HT1080 (cell line): Measurements from ENCODE around the gene EBLN1. TPM values are rescaled to one million over a fixed set of nuclear protein-coding genes. Genes with fewer than 3 reads are reported as not detected.

ENCODE experiments used
- DNase-seq: peaks from one replicate; pipeline ENCODE4 v3.0.0-alpha.2; 2015; ENCODE audit warnings: low read depth
- polyA plus RNA-seq, 2 experiments: library from polyadenylated mRNA; depleted of rRNA; stranded (reverse); fragments of >200 nt; gene quantifications; 2 replicates each; pipeline ENCODE4 v1.2.3, GENCODE V29; 2015
- total RNA-seq: library from RNA; depleted of rRNA; stranded (reverse); fragments of >200 nt; shearing (Covaris generic); gene quantifications from 2 replicates; pipeline ENCODE4 v1.2.3, GENCODE V29; 2014; rRNA removed

EBLN1 gene
- total RNA-seq = 0.29 TPM in 1 of 2 replicates, not detected in the other
- not detected in 2 replicates for polyA plus RNA-seq (2015; cell fraction: cytosol; rRNA removed)
- 0.25 TPM in 1 of 2 replicates, not detected in the other for polyA plus RNA-seq (2015; cell fraction: nucleus; rRNA removed)

DNA sequence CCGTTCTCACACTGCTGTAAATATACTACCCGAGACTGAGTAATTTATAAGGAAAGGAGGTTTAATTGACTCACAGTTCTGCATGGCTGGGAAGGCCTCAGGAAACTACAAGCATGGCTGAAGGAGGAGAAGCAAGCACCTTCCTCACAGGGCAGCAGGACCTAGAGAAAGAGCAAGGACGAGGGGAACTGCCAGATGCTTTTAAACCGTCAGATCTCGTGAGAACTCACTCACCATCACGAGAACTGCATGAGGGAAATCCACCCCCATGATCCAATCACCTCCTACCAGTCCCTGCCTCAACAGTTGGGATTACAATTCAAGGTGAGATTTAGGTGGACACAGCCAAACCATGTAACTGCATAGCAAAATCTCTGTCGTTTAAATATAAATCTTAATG is at the start of gene EBLN1:
TSS of gene EBLN1 (minus strand) at position 174 of the 400 bp plus-strand sequence. CDS start 8,032 bp downstream, outside the sequence.
- DNase-seq = no peak

DNA sequence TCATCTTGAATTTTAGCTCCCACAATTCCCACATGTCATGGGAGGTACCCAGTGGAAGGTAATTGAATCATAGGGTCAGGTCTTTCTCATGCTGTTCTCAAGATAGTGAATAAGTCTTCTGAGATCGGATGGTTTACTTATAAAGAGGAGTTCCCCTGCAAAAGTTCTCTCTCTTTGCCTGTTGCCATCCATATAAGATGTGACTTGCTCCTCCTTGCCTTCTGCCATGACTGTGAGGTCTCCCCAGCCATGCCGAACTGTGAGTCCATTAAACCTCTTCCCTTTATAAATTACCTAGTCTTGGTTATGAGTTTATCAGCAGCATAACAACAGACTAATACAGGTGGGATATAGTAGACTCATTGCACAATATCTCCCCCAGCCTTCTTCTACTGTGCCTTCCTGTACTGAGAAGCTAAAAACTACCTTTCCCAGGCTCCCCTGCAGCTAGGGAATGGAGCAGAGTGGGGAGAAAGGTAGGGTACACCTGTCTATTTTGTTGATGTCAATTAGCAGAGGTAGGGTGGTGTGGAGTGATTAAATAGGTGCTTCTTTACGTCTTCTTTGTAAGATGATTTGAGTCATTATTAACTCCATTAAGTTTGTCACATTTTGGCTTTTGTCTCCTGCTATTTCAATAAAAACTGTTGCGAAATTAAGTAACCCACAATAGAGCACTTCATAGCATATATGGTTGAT is 48.2 kb upstream of the EBLN1 start:
- DNase-seq = no peak

DNA sequence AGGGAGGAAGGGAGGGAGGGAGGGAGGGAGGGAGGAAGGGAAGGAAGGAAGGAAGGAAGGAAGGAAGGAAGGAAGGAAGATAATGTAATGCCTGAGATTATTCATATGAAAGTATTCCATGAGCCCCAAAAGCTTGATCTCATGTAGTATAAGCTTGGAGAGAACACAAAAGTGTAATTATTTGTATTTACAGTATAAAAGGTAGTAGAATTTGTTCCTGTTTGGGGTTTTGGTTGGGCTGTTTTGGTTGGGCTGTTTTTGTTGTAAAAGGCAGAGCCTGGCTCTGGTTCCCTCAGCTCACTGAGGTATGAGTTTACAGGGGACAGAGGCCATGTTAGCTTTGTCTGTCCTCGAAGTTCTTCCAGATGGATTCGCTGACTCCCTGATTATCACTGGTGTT is 45.3 kb upstream of the EBLN1 start:
- DNase-seq = no peak

DNA sequence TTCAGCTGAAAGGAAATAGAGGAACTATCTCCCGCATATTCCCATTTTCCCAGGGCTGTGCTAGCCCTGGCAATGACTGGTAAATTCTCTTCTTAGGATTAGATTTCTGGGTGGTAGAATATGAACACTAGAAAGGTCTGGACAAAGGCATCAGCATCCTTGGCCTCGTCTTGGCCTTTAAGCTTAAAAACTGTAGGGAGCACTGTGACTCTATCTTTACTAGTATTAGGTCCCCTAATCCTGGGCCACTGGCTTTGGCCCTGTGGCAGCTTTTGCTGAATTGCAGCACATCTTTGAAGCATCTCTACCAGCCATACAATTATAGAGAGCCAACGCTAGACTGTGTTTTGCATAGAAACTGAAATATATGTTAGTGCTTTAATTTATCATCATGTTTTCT is 41.5 kb upstream of the EBLN1 start:
- no peak for DNase-seq

DNA sequence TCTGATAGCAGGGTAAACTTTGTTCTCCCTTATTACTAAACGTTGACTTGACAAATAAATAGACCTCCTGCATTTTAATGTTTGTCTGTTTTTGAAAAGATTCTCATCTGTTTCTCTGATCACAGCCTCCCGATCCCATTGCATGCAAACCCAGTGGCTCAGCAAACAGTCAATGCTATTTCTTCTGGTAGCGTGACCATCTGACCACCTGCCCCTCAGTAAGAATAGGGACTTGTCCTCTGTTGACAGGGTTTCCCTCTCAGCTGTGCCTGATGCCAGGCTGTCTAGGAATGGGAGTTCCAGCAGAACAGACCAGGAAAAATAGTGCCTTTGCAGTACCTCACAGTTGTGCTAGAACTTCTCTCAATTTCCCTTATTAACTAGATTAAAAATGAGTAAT is 40.7 kb upstream of the EBLN1 start:
- DNase-seq = no peak

DNA sequence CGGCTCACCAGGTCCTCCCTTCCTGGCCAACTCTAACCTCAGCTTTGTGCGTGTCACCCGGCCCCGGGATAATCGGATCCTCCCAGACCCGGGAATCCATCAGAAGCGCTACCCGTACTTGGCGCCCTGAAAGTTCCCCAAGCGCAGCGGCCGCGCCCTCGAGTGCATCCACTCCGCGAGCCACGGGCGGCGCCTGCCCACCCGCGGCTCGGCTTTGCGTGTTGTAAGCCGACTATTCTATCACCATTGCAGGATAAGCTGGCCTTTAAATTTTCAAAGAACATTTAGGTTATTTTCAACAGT is 35.7 kb upstream of the EBLN1 start:
- no peak for DNase-seq

DNA sequence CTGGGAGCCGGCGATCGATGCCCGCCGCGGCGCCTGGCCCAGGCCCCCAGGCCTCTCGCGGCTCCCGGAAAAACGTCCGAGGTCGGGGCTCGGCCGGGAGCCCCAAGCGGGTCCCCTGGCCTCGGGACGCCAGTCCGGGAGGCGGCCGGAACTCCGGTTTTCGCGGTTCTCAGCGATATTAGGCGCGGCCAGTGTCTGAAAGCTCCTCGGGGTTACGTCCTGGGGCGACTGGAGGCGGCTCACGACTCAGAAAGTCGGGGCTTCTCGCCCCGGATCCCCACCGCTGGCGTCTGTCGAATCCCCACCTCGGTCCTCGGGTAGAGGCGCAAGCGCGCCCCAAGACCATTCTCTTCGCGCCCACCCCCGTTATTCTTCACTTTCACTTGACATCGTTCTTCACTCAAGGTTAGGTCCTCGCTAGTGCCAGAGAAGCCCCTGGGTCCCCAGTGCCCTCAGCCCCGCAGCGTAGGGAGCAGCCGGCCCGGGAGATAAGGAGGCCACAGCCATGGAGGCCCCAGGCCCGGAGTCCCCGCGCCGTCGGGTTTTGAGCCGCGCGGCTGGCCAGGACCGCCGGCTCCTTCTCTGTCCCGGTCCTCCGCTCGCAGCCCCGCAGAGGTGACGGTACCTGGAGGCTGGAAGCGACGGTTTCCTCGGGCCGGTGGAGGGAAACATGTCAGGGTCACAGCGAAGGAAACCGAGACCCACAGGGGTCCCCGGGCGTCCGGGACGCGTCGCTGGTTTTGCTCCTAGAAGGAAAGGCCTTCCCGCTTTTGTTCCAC is 35.2 kb upstream of the EBLN1 start:
- no peak for DNase-seq

DNA sequence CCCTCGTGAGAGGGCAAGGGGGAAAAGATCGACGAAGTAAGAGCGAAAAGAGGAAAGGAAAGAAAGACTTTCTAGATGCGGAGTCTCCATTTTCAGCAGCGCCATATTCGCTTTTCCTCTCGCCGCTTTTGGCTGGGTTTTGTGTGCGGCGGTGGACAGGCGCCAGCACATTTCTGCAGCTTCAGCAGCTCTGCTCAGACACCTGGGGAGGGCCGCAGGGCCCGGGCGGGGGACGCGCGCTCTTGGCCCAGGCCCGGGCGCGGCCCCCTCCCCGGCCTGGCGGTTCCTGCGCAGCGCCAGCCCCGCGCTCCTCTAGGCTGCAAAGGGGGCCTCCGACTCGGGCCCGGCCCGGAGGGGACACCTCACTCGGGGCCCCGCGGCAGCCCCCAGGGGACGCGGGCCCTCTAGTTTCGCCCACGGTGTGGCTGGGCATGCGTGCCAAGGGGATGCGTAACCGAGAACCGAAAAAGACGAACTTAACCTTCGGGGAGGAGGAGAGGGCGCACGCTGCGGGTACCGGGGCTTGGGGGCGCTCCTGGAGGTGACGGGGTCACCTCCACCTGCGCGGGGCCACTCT is 34.5 kb upstream of the EBLN1 start:
- DNase-seq = no peak

DNA sequence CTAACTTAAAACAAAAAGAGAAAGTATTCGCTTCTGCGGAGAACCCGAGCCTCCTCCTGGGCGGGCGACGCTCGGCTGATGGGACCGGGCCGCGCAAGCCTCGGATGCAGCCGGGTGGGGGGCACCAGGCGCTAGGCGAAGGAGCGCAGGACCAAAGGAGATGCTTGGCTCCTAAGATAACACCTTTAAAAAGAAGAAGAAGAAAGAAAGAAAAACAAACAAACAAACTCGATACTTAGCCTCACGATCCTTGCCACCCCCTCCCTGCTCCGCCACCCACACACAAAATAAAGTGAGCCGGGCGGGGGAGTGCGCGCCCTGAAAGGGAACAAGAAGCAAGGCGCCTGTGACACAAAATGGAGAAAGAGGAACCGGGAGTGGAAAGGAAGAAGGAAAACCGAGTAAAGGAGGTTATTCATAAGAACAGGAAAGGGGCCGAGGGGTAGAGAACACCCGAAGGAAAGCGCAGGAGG is 34.0 kb upstream of the EBLN1 start:
- peak; percentile 25 for DNase-seq

DNA sequence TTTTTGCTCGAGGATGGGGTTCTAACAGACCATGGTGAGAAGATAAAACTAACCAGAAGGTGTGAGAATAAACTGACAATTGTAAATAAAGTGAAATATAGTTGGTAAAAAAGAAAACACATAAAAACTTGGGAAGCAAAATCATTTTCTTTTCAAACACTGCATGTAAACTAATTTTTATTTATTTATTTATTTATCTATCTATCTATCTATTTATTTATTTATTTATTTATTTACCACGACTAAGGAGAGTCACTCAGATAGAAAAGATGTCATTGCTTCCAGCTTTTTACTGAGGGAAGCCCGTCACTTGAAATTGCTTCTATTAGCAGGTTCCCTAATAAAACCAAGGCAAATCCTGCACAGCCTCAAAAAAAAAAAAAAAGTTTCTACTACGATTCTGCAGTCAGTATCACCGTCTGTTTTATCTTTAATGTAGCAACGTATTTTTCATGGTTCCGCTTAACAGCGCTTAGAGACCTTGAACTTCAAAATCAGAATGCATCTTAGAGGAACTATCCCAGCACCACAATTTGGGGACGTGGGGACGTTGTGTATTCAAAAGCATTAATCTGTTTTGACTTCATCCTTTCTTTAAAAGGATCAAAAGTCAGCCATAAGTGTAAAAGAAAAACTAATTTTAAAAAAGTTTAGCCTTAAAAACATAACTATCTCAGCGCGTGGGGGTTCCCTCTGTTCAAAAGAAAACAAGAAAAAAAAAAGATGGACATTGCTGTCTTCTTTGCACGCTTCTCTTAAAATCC is 33.3 kb upstream of the EBLN1 start:
- DNase-seq = no peak

DNA sequence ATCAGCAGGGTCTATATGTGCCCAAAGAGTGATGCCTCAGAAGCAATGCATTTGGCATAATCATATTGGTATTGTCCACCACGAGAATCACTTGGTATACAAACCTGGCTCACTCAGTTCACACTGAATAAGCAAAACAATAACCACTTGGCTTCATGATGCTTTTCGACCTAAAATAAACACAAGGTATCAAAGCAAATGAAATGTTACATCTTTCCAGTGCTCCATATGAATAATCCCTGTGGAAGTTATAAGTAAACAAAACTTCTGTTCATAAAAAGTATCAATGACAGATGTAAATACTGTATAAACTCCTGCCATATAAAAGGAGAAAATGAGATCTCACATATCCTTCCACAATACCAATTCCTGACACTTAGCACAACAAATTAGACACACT is 29.8 kb upstream of the EBLN1 start:
- no peak for DNase-seq

DNA sequence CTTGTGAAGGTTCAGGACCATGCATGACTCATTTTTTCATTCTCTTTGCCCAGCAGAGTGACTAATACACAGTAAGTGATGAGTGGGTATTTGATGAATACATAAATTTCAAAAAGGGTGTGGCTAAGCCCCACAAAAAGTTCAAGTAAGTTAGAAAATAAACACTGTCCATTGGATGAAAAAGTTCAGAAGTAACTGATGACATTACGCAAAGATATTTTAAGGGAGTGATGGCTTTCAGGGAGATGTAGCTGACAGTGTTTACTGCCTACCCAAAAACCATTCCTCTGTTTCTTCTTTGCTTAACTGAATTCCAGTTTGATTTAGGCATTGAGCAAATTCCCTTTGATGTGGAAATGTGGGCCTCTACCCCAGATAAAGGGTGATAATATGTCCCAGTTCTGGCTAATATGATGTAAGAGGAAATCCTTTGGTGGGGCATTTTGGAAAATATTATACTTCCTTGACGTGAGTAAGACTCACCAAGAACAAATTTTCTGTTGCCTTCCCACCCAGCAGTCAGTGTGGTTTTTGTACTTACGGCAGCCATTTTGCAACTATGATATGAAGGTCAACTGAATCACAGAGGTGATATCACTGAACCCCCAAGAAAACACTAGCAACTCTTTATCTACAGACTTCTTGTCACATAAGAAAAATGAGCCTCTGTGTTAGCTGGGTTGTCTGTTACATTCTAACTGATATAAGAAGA is 29.0 kb upstream of the EBLN1 start:
- DNase-seq = peak; percentile 98

DNA sequence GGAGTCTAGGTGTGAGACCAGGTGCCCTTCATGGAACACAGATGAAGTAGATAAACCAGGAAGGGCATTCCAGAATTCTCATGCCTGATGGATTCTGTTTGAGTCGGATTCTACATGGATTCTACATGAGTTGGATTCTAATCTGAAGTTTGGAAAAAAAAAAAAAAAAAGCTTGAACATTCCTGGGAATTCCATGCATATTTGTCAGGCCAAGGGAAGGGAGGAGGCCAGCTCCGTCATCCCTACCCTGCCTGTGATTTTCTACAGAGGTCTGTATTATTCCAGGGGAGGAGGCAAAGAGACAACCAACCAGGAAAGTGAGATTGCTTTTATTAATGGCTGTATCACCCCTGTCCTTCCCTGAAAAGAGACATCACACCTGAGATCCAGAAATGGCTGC is 27.8 kb upstream of the EBLN1 start:
- DNase-seq = peak; percentile 84

DNA sequence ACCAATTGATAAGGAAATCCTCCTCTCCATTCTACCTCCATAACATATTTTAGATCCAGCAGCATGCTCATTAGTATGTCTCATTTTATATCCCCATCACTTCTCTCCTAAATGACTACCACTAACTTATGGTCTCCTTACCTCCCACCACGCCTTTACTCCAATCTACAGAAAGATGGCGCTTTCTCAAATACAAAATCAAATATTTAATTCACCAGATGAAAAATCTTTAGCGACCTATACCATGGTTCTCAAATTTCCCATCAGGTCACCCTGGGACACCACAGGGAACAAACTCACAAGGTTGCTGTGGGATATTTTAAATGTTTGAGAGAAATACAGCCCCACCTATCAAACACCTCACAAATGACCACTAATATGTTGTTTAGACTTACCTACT is 27.0 kb upstream of the EBLN1 start:
- no peak for DNase-seq

DNA sequence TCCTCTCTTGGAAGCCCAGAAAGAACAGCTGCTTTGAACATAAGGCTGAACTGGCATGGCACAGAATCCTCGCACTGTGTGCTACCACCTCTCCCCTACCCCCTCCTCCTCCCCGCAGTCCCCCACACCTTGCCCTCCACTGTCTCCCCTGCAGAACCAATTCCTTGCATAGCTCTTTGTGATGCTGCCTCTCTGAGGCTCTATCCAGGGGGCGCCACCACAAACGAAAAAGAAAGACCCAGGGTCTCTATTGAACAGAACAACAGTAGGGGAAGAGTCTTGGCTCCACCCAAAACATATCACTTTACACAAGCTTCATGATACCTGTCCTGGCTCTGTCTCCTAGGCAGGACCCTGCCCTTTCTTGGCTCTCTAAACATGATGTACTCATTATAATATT is 26.2 kb upstream of the EBLN1 start:
- no peak for DNase-seq

DNA sequence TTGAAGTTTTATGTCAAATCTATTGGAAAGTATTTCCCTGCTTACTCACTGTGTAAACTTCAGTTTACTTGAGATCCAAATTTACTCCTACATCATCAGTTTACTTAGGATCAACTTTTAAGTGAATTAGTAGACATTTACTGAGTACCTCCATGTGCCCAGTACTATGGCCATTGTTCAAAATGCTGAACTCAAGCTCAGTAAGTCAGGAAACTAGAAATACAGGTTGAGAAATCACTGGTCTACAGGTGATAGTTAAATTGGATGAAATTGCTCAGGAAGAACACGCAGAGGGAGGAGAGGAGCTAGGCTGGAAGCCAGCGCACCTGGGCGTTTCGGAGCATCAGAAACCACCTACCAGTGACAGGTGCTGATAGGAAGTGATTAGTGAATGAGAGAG is 25.5 kb upstream of the EBLN1 start:
- no peak for DNase-seq

DNA sequence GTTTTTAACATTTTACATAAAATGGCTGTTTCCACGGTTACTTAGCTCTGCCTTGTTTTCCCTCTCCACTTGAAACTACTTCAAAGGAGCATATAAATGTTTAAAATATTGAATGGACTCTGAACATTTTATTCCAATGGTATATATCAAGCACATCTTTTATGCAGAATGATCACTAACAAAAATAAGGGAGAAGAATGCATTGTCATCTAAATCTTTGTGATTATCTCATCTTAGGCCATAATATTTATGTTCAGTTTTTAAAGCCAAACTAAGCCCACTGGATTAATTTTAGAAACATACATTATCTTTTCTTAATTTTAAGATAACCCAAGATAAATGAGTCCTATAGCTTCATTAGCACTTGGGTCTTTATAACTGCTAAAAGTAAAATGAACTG is 13.4 kb upstream of the EBLN1 start:
- DNase-seq = no peak

DNA sequence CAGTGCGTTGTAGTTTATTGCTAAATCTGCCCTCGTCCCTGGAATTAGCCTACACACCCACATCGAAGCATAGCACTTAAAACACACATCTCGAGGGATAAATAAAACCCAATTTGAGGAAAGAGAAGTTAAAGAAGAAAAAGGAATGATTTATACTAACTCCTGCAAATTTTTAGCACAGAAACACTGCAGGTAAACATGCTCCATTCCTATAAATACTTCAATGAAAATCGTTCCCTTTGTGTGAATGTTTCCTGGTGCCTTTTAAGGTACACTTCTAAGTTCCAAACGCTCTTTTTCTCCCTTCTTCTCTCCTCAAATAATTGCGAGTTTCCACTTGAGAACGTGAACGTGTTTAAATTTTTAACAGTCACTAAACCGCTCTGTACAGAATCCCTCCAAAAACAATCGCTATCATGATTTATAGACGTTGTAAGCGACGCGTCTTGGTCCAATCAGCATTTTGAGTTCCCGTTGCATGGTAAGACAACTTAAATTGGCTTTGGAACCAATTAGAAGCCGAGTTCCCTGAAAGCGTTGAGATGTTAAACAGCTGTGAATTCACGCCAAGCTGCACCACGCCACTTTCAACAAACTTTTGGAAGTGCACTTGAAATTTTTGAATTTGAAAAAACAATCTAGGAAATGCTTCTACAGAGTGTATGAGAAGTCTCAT is 12.5 kb upstream of the EBLN1 start:
- DNase-seq = peak; percentile 66

DNA sequence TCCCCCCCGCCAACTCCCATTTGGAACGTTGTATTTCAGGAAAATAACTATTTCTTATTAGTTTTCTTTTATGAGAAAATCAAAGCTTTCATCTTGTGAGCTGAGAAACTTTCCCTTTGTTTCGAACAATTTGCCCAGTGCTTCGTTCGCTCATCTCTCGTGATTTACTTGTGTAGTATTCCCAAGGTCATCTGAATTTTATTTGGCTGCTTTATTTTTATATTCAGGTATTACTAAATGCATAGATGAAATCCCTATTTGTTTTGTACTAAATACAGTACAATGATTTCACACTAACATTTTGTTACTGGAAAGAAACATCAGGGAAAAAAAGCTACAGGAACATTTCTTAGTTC is 12.0 kb upstream of the EBLN1 start:
- no peak for DNase-seq
